ENCODE measurements around the gene LRRTM4. TPM values are rescaled to one million over a fixed set of nuclear protein-coding genes. Genes with fewer than 3 reads are reported as not detected.
"Not testable (repeated sequence)": the region's sequence is repeated elsewhere in the genome, so short reads cannot be mapped to it uniquely, and the experiment has no call there.

The LRRTM4 gene
- total RNA-seq, 4 donors from 2014 or later: 0.51 TPM; not detected in 3

DNA sequence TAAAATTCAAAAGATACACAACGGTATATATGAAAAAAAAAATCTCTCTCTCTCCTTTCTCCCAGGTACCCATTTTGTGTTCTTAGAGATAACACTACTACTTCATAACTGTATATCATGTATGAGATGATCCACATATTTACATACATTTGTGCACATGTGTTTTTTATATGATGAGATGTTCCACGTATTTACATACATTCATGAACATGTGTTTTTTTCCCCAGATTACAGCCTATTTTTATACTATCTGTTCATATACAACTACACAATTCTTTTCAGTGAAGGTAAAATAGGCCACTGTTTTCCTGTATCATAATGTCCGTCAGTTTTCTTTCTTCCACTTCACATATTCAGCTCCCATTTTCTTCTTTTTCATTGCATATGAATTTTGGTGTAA is 808.9 kb downstream of the LRRTM4 start:
- DNase-seq (ENCODE audit: low spot score in 2 of 2): no peak
- intact Hi-C loops (cut with DNase I; ENCODE audit: low total_unique reads): no loop called here
- H3K4me3 ChIP-seq (ENCODE audit: low read depth, poor library complexity, severe bottlenecking): no peak overlapping the region
- WGBS, 2 donors: 85 to 86% methylated on average over 3 of the region's 3 CpGs
- TF ChIP-seq POLR2A (IDR thresholded peaks at IDR 0.05) (no peak), CTCF (IDR thresholded peaks at IDR 0.05) (no peak)

DNA sequence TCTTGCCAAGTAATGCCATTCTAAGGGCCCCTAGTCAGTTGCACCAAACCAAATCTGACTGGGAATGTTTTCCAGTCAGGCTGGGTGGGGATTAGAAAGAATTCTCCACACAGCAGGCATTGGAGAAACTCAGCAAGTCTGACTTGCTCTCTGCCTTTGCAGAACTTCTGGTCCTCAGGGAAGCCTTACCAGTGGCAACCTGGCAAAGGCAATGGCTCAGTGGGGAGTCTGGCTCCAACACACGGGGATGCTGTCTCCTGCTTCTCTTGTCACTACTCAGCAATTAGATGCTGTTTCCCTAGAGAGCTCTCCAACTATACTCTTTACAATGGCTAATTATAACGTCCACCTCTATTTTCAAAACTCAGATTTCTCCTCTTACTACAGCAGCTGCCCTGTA is 810.7 kb downstream of the LRRTM4 start:
- no peak overlapping the region for H3K4me3 ChIP-seq (ENCODE audit: low read depth, poor library complexity, severe bottlenecking)
- intact Hi-C loops (cut with DNase I; ENCODE audit: low total_unique reads): no loop called here
- WGBS, 2 donors: 35 to 50% methylated on average over 2 of the region's 2 CpGs
- no peak for DNase-seq (ENCODE audit: low spot score in 2 of 2)
- TF ChIP-seq CTCF (IDR thresholded peaks at IDR 0.05) (no peak), POLR2A (IDR thresholded peaks at IDR 0.05) (no peak)

DNA sequence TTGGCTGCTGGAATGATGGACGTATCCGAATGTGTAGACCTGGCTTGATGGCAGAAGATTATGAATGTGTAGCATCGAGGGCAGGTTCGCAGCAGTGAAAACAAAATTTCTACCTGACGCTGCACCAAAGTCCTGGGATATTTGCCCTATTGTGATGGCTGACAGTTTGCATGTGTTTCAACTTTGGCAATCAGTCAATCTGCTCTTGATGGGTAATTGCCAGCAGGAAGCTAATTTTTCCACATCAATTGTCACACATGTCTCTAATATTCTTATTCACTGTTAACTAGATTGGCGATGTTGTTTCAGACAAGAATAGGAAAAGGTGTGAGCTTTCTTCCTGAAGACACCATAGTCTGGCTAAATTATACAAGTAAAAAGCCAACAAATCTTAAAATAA is 821.3 kb downstream of the LRRTM4 start:
- DNase-seq (ENCODE audit: low spot score in 2 of 2): no peak
- intact Hi-C loops (cut with DNase I; ENCODE audit: low total_unique reads): no loop called here
- WGBS, 2 donors: 40 to 56% methylated on average over 6 of the region's 6 CpGs
- TF ChIP-seq CTCF (IDR thresholded peaks at IDR 0.05): no peak
- TF ChIP-seq POLR2A (IDR thresholded peaks at IDR 0.05): no peak
- H3K4me3 ChIP-seq (ENCODE audit: low read depth, poor library complexity, severe bottlenecking): no peak overlapping the region

GRCh38 chr2:76697998-76698713 is 824.0 kb downstream of the LRRTM4 start:
- DNase-seq (ENCODE audit: low spot score in 2 of 2); intact Hi-C loops (cut with DNase I; ENCODE audit: low total_unique reads); H3K4me3 ChIP-seq (ENCODE audit: low read depth, poor library complexity, severe bottlenecking): not testable (repeated sequence)
- 94 to 95% methylated on average over 20 to 32 of the region's 33 CpGs for WGBS, 2 donors

All from lower leg skin (tissue), 4 donors.